Transverse colon (tissue), 4 donors: ENCODE measurements around the gene SH3RF3. TPM values are rescaled to one million over a fixed set of nuclear protein-coding genes. Genes with fewer than 3 reads are reported as not detected.

Experiments
- DNase-seq: peaks from one replicate; pipeline ENCODE4 v3.0.0-alpha.2; 2019
- H3K27ac ChIP-seq, 4 donors: fragments of 200-600 bp; sonication (generic); 2 replicates each; pipeline ENCODE4 v1.5.1; 2016 to 2018; ENCODE audit warnings: inconsistent platforms in 4 of 4
- H3K27me3 ChIP-seq: fragments of 200-600 bp; sonication (generic); 2 replicates; pipeline ENCODE4 v1.5.1; 2017; ENCODE audit warnings: inconsistent platforms
- H3K36me3 ChIP-seq, 4 donors: fragments of 200-600 bp; sonication (generic); 2 replicates each; pipeline ENCODE4 v1.5.1; 2017 to 2019; ENCODE audit warnings: inconsistent platforms in 4 of 4
- H3K4me1 ChIP-seq, 4 donors: fragments of 200-600 bp; sonication (generic); 2 replicates each; pipeline ENCODE4 v1.5.1; 2017 to 2020; ENCODE audit warnings: inconsistent platforms in 4 of 4
- H3K4me3 ChIP-seq, 4 donors: fragments of 200-600 bp; sonication (generic); 1 replicate in 1 of 4; 2 replicates in 3 of 4; pipeline versions ENCODE4 v1.5.1 to v1.6.1; 2017 to 2019; ENCODE audit warnings: inconsistent platforms in 4 of 4
- H3K9me3 ChIP-seq, 2 donors: fragments of 200-600 bp; sonication (generic); 2 replicates each; pipeline ENCODE4 v1.5.1; 2017 to 2019; ENCODE audit warnings: inconsistent platforms in 2 of 2
- CTCF ChIP-seq, 5 experiments: fragments of 200-600 bp in 3 of 5; fragments of 450-650 bp in 2 of 5; sonication (generic) in 3 of 5; IDR thresholded peaks; 1 replicate in 2 of 5; 2 replicates in 3 of 5; pipeline ENCODE4 v1.5.1; 2016 to 2017; ENCODE audit warnings: antibody characterized with exemption in 5 of 5, inconsistent platforms in 3 of 5, mild to moderate bottlenecking in 2 of 5, moderate library complexity in 1 of 5
- EP300 ChIP-seq: sonication (generic); formaldehyde crosslinking; IDR thresholded peaks from one replicate; pipeline ENCODE4 v1.6.1; 2017; ENCODE audit warnings: antibody characterized with exemption, low read depth
- POLR2A ChIP-seq: fragments of 450-650 bp; IDR thresholded peaks from one replicate; pipeline ENCODE4 v1.6.1; 2016; ENCODE audit warnings: antibody characterized with exemption, mild to moderate bottlenecking, moderate library complexity
- POLR2AphosphoS5 ChIP-seq, 3 donors: sonication (generic); formaldehyde crosslinking; IDR thresholded peaks; one replicate each; pipeline ENCODE4 v1.6.1; 2016; ENCODE audit warnings: antibody characterized with exemption in 3 of 3
- WGBS, 2 donors: methylation state at CpG; one replicate each; pipeline ENCODE4 v1.1.5; 2018; ENCODE audit warnings: low coverage in 1 of 2; 5-methylcytosine and 5-hydroxymethylcytosine counted together
- in situ Hi-C, 4 donors: fragments of 200-750 bp; cut with MboI; loops; one replicate each; pipeline versions ENCODE4 v1.15.0 to v1.15.1; 2017; ENCODE audit warnings: low sequenced_read_pairs in 3 of 4, low pct_ligation_motif_present in 1 of 4, low pct_unique_long_range_greater_than_20kb in 1 of 4
- intact Hi-C: fragments of 100-400 bp; cut with DNase I; formaldehyde crosslinking; loops from one replicate; pipeline ENCODE4 v1.15.1; 2023; ENCODE audit warnings: low total_unique reads
- total RNA-seq, 4 donors: library from RNA; depleted of rRNA; stranded (reverse); fragments of >200 nt; gene quantifications; one replicate each; pipeline ENCODE4 v1.1.0, GENCODE V29; 2016

SH3RF3 gene
- total RNA-seq, 4 donors from 2014 or later: 1.9 to 8.8 (median 2.9) TPM

- Histone ChIP-seq H3K4me3 (no peak overlapping the region), H3K9me3 (no peaks in the 10 kb centered on the region), H3K4me1 (no peaks in the 10 kb centered on the region), H3K27ac (no peak overlapping the region), H3K27me3 (peaks cover 11% of the 10 kb centered on the region), H3K36me3 (no peaks in the 10 kb centered on the region)
- DNase-seq: no peak
- 51 to 100% methylated on average over 1 to 3 of the region's 3 CpGs for WGBS, 2 donors
- in situ Hi-C loops: no loop called here
- TF ChIP-seq POLR2A: no peak
- TF ChIP-seq EP300: no peak
- no peak for TF ChIP-seq POLR2AphosphoS5 (IDR thresholded peaks at IDR 0.05)
- TF ChIP-seq CTCF (IDR thresholded peaks at IDR 0.05): no peak
- intact Hi-C loops: no loop called here
Measured at GRCh38 chr2:109098251-109098920, 30.6 kb upstream of the SH3RF3 start.

GRCh38 chr2:109098921-109099273 lies 30.1 kb upstream of the SH3RF3 start:
- no peak overlapping the region for H3K27ac ChIP-seq
- peaks cover 11% of the 10 kb centered on the region for H3K27me3 ChIP-seq
- no peak overlapping the region for H3K4me3 ChIP-seq
- TF ChIP-seq POLR2A (no peak), POLR2AphosphoS5 (IDR thresholded peaks at IDR 0.05) (no peak), EP300 (no peak), CTCF (IDR thresholded peaks at IDR 0.05) (no peak)
- 60 to 70% methylated on average over 7 of the region's 7 CpGs for WGBS, 2 donors
- in situ Hi-C loops: no loop called here
- intact Hi-C loops: no loop called here
- no peaks in the 10 kb centered on the region for H3K9me3 ChIP-seq
- no peak for DNase-seq
- H3K36me3 ChIP-seq: no peaks in the 10 kb centered on the region
- no peaks in the 10 kb centered on the region for H3K4me1 ChIP-seq

- intact Hi-C loops: no loop called here
- in situ Hi-C loops: no loop called here
- Histone ChIP-seq H3K36me3 (no peaks in the 10 kb centered on the region), H3K4me1 (no peaks in the 10 kb centered on the region), H3K9me3 (no peaks in the 10 kb centered on the region), H3K27me3 (peaks cover 11% of the 10 kb centered on the region), H3K4me3 (no peak overlapping the region), H3K27ac (no peak overlapping the region)
- TF ChIP-seq EP300 (no peak), POLR2A (no peak), POLR2AphosphoS5 (IDR thresholded peaks at IDR 0.05) (no peak), CTCF (IDR thresholded peaks at IDR 0.05) (no peak)
- no peak for DNase-seq
- WGBS, 2 donors: 31% methylated on average over 9 to 10 of the region's 10 CpGs
Measured at GRCh38 chr2:109102588-109103233, 26.3 kb upstream of the SH3RF3 start.

GRCh38 chr2:109105113-109105512 lies 23.9 kb upstream of the SH3RF3 start:
- DNase-seq: no peak
- in situ Hi-C loops: no loop called here
- TF ChIP-seq POLR2A: no peak
- no peak for TF ChIP-seq POLR2AphosphoS5 (IDR thresholded peaks at IDR 0.05)
- TF ChIP-seq EP300: no peak
- no peak for TF ChIP-seq CTCF (IDR thresholded peaks at IDR 0.05)
- Histone ChIP-seq H3K9me3 (no peaks in the 10 kb centered on the region), H3K27ac (no peak overlapping the region), H3K4me1 (no peaks in the 10 kb centered on the region), H3K36me3 (no peaks in the 10 kb centered on the region), H3K27me3 (peaks cover 11% of the 10 kb centered on the region), H3K4me3 (no peak overlapping the region)
- 86 to 90% methylated on average over 4 to 5 of the region's 5 CpGs for WGBS, 2 donors
- intact Hi-C loops: no loop called here
